Coronary artery (tissue), 2 donors: Measurements from ENCODE around the gene WDR62.
"Not testable (repeated sequence)": the region's sequence is repeated elsewhere in the genome, so short reads cannot be mapped to it uniquely, and the experiment has no call there.

Experiments used
- DNase-seq: peaks from one replicate; pipeline ENCODE4 v3.0.0-alpha.2; 2017; ENCODE audit warnings: low spot score
- H3K27ac ChIP-seq, 2 donors: fragments of 200-600 bp; sonication (generic); one replicate each; pipeline ENCODE4 v1.5.1; 2016 to 2019
- H3K4me3 ChIP-seq: fragments of 200-600 bp; sonication (generic); 2 replicates; pipeline ENCODE4 v1.5.1; 2016; ENCODE audit warnings: mild to moderate bottlenecking, moderate library complexity
- TF ChIP-seq, protein P1 (sequence below): fragments of 200-600 bp; sonication (generic); IDR thresholded peaks from one replicate; pipeline ENCODE4 v1.5.1; 2019; ENCODE audit warnings: antibody characterized with exemption

WDR62 gene

DNA sequence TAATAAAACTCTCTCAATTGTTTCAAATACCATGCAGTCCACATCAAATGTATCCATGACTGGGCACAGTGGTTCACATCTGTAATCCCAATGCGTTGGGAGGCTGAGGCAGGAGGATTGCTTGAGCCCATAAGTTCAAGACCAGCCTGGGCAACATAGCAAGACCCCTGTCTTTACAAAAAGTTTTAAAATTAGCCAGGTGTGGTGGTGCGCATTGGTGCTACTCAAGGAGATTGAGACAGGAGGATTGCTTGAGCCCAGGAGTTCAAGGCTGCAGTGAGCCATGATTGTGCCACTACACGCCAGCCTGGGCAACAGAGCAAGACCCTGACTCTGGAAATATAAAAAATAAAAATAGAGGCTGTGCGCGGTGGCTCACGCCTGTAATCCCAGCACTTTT is 27.0 kb upstream of the WDR62 start:
- no peak overlapping the region for H3K27ac ChIP-seq
- no peak overlapping the region for H3K4me3 ChIP-seq
- TF ChIP-seq, protein P1, sequence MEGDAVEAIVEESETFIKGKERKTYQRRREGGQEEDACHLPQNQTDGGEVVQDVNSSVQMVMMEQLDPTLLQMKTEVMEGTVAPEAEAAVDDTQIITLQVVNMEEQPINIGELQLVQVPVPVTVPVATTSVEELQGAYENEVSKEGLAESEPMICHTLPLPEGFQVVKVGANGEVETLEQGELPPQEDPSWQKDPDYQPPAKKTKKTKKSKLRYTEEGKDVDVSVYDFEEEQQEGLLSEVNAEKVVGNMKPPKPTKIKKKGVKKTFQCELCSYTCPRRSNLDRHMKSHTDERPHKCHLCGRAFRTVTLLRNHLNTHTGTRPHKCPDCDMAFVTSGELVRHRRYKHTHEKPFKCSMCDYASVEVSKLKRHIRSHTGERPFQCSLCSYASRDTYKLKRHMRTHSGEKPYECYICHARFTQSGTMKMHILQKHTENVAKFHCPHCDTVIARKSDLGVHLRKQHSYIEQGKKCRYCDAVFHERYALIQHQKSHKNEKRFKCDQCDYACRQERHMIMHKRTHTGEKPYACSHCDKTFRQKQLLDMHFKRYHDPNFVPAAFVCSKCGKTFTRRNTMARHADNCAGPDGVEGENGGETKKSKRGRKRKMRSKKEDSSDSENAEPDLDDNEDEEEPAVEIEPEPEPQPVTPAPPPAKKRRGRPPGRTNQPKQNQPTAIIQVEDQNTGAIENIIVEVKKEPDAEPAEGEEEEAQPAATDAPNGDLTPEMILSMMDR = no peak
- DNase-seq = no peak

DNA sequence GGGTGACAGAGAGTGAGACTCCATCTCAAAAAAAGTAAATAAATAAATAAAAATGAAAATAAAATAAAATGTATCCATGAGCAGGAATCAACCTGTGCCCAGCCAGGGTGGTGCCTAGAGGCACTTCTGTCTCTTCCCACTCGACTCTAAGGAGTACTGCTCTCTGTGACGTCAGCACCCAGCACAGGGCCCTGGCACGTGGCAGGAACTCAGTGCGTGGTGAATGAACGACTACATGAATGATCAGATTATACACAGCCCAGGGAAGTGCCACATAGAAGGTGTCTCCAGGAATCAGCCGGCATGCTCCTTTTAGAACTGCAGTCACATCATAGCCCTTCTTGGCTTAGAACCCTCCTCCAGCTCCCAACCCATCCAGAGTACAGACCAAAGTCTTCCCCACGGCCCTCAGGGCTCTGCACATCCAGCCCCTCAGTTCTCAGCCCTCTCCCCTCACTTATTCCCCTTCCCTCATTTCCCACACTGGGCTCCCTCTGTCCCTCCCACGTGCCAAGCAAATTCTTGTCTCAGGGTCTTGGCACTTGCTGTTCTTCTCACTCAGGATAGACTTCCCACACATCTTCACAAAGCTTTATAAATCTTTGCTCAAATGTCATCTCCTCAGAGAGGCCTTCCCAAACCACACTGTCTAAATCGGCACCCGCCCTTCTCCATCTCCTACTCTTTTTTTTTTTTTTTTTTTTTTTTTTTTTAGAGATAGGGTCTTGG is 26.2 kb upstream of the WDR62 start:
- no peak overlapping the region for H3K4me3 ChIP-seq
- H3K27ac ChIP-seq = no peak overlapping the region
- TF ChIP-seq, protein P1 = no peak
- no peak for DNase-seq

DNA sequence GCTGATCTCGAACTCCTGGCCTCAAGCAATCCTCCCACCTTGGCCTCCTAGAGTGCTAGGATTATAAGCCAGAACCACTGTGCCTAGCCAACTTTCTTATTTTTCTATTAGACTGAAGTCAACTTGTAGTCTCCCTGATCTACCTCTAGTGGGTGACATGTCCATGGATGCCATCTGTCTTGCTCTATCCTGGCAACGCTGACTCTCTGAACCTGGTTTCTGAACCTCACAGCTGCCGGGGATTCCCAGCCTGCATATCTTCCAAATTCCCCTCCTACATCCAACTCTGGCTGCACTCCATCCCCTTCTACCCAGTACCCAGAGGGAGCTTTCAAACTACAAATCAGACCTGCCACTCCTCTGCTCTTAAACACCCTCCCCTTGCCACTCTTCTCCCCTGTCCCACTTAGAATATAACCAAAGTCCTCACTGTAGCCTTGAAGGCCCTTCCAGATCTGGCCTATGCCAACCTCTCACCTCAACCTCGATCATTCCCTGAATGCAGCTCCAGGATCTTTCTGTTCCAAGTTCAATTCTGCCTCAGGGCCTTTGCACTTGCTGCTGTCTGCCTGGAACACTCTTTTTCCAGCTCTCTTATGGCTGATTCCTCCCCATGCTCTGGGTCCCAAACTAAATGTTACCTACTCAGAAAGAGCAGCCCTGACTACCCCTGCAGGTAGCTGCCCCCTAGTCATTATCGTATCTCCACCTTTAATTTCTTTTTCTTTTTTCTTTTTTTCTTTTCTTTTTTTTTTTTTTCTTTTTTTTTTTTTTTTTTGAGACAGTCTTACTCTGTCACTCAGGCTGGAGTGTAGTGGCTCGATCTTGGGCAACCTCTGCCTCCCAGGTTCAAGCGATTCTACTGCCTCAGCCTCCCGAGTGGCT is 24.2 kb upstream of the WDR62 start:
- no peak overlapping the region for H3K27ac ChIP-seq
- no peak for DNase-seq
- TF ChIP-seq, protein P1 = no peak
- no peak overlapping the region for H3K4me3 ChIP-seq

DNA sequence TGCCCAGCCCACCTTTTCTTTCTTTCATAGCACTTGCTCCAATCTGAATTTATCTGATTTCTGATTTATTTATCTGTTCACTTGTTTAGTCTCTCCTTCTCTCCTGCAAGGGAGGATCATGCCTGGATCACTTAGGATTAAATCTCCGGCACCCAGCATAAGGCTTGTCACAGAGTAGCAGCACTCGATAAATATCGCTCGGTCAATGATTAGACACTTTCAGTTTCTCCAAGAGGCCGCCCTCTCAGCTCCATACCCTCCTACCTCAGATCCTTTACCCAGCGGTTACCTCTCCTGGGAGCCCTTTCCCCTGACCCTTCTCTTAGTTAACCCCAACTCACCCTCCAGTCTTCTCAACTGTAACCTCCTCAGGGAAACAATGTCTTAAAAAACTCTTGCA is 23.4 kb upstream of the WDR62 start:
- no peak for DNase-seq
- Histone ChIP-seq H3K27ac (no peak overlapping the region), H3K4me3 (no peak overlapping the region)
- TF ChIP-seq, protein P1 = no peak

DNA sequence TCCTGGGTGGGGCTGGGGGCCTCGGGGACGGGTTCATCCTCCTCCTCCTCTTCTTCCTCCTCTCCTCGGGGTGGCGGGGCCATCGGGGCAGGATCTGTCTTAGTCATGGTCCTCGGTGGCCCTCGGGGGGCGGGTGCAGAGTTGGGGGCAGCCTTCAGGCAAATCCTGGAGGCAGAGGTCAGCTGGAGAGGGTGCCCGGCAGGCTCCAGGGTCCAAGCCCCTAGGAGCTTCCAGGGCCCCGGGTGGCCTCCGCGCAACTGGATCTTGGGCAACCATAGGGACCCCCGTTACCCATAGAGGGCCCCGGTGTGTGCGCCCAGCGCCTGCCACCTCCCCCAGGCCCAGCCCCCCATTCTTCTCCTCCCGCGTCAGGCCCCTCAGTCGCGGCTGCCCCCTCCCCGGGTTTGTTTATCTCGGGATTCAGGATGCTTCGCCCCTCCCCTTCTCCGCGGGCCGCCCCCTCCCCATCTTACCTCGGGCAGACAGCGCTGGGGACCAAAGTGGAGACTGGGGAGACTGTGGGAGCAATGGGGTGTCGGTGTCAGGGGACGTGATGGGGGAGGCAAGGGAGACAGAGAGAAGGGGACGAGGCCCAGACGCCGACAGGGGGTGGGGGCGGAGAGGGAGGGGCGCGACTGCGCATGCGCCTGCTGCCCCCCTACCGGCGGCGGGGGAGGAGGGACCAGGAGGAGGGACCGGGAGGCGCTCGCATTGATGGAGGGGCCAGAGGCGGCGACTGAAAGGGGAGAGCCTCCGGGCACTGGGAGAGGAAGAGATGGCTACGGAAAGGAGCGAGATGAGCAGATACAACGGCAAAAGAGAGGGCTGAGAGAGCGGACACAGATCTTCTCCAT is 22.2 kb upstream of the WDR62 start, which contains the start of gene CLIP3:
CLIP3 (minus strand) TSS at position 623 of the 854 bp plus-strand sequence; CDS start at position 107, 516 bp downstream.
- TF ChIP-seq, protein P1 = no peak
- no peak for DNase-seq
- Histone ChIP-seq H3K4me3 (peak within 1 kb of the TSS; percentile 90), H3K27ac (peak within 1 kb of the TSS; percentile 68 to 87)

DNA sequence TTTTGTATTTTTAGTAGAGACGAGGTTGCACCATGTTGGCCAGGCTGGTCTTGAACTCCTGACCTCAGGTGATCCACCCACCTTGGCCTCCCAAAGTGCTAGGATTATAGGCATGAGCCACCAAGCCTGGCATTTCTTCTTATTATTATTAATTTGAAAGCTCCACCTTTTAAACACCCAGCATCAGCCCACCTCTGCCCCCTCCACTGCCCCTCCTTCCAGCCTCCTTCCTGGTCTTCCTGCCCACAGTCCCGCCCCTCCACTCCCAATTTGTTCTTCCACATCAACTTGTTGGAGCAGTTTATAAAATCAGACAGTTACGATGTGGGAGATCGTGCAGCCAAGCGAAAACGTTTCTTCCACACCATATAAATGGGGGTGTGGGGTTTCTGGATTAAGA is 14.2 kb upstream of the WDR62 start:
- TF ChIP-seq, protein P1 = no peak
- no peak for DNase-seq
- no peak overlapping the region for H3K4me3 ChIP-seq
- H3K27ac ChIP-seq = no peak overlapping the region

DNA sequence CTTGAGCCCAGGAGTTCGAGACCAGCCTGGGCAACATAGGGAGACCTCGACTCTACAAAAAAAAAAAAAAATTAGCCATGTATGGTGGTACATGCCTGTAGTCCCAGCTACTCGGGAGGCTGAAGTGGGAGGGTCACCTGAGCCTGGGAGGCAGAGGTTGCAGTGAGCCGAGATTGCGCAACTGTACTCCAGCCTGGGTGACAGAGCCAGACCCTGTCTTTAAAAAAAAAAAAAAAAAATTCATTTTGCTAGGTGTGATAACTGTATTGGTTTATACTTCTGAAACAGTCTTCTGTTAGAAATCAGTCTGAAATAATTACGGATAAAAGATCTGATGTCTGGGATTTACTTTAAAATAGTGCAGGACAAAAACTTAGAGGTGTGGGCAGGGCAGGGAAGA is 13.6 kb upstream of the WDR62 start:
- peak overlapping the region in 1 of 2 donors; percentile 68 for H3K27ac ChIP-seq
- not testable (repeated sequence) for DNase-seq, H3K4me3 ChIP-seq
